Germinal center (tissue), 1 donor: ENCODE data around the gene FAM177A1.
"Not testable (repeated sequence)": the region's sequence is repeated elsewhere in the genome, so short reads cannot be mapped to it uniquely, and the experiment has no call there.

Experiments
- DNase-seq: peaks from one replicate; pipeline ENCODE4 v3.0.0; 2012; ENCODE audit warnings: mixed read lengths, low spot score

Gene FAM177A1

DNA sequence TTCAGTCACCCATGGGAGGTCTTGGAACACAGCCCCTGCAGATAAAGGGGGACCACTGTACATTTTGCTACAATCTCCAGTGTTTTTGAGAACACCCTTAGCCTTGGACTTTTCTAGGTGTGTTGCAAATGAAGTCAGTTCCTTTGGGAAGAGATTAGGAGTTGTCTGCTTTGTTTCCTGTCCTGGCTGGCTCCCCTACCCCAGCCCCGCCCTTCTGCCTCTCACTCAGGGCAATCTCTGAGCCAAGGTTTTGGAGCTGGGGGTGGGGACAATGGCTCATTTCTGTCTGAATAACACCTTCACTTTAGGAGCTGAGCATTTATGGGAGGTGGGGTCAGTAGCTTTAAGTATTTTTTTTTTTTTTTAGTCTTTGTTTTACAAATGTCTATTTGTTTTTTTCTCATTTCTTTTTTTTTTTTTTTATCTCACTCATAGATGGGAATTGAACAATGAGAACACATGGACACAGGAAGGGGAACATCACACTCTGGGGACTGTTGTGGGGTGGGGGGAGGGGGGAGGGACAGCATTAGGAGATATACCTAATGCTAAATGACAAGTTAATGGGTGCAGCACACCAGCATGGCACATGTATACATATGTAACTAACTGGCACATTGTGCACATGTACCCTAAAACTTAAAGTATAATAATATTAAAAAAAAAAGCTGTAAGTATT is 15.2 kb downstream of the FAM177A1 start:
- DNase-seq, result not testable (repeated sequence)

- not testable (repeated sequence) for DNase-seq
These were observed 19.7 kb downstream of the FAM177A1 start for GRCh38 chr14:35065731-35066130.

- no peak for DNase-seq
These were observed 22.4 kb downstream of the FAM177A1 start for GRCh38 chr14:35068238-35069012.

DNA sequence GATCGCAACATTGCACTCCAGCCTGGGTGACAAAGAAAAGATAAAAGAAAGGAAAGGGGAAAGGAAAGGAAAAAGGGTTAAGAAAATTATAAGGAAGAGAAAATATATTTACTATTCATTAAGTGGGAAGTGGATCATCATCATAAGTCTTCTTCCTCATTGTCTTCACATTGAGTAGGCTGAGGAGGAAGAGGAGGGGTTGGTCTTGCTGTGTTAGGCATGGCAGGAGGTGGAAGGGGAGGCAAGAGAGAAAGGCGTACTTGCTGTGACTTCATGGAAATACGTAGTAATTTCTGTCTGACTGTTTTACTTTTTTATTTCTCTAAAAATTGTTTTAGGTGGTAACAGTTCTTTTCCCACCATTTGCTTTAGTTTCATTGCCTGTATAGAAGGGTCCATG is 26.2 kb downstream of the FAM177A1 start:
- DNase-seq, result no peak

GRCh38 chr14:35073486-35073885 is 27.4 kb downstream of the FAM177A1 start:
- DNase-seq, result no peak

- no peak for DNase-seq
These were observed 32.0 kb downstream of the FAM177A1 start for GRCh38 chr14:35078082-35078481.

GRCh38 chr14:35079742-35080141 is 33.7 kb downstream of the FAM177A1 start:
- DNase-seq, result no peak

DNA sequence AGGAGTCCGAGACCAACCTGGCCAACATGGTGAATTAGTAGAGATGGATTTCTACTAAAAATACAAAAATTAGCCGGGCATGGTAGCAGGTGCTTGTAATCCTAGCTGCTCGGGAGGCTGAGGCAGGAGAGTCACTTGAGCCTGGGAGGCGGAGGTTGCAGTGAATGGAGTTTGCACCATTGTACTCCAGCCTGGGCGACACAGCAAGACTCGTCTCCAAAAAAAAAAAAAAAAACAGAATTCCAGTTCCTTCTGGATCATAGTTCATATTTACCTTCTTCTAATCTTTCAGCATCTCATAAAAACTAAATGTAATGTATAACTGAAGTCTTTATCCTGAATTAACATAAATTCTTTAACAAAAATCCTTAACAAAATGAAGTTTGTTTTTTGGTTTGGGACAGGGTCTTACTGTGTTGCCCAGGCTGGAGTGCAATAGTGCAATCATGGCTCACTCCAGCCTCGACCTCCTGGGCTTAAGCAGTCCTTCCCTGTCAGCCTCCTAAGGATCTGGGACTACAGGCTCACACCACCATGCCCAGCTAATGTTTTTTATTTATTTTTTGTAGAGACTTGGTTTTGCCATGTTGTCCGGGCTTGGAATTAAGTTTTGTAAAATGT is 37.6 kb downstream of the FAM177A1 start:
- no peak for DNase-seq

- DNase-seq, result no peak
These were observed 39.4 kb downstream of the FAM177A1 start for GRCh38 chr14:35085441-35085840.

GRCh38 chr14:35088514-35088913 is 42.4 kb downstream of the FAM177A1 start:
- no peak for DNase-seq

GRCh38 chr14:35094645-35095044 is 48.6 kb downstream of the FAM177A1 start:
- DNase-seq, result not testable (repeated sequence)

DNA sequence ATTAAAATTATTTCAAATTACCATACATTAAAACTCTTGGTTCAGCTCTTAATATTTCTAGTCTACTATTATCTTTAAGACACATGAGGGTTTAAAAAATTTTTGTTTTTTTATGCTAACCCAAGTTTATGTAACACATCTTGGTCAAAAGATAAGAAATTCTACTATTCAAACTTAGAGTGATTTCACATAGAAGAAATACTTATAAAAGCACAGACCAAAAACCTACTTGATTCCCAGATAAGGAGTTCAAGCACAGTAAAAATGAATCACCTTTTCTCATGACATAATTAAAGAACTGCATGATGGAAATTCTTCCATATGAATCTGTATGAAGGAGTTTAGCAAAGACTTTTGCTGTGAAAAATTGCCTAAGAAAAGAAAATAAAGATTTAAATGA is 61.8 kb downstream of the FAM177A1 start:
- DNase-seq, result no peak

GRCh38 chr14:35112641-35113040 is 66.6 kb downstream of the FAM177A1 start:
- no peak for DNase-seq

DNA sequence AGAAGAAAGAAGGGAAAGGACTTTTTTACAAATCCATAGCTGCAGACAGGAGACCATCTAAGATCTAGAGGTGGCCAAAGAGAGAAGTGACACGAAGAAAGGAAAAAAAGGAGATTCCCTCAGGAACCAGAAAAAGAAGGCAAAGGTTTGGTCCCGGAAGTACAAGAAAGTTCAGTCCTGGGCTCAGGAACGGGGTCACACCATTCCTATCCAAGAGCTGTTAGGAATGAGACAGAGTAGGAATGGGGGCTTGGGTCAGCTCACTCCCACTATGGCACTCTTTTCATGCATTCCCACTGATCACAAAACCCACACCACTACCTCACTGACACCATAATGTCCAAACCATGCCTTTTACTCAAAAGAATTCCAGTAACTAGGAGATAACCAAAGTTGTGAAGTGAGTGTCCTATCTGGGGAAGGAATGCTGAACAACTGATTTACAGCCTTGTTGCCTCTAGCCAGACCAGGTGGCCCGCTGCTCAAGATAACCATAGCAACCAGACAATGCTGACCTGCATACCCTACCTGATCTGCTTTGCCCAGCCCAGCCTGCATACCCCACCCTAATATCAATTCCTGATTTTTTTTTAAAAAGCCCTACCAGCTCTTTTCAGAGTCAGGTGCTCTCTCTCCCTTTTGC is 67.4 kb downstream of the FAM177A1 start:
- no peak for DNase-seq

DNA sequence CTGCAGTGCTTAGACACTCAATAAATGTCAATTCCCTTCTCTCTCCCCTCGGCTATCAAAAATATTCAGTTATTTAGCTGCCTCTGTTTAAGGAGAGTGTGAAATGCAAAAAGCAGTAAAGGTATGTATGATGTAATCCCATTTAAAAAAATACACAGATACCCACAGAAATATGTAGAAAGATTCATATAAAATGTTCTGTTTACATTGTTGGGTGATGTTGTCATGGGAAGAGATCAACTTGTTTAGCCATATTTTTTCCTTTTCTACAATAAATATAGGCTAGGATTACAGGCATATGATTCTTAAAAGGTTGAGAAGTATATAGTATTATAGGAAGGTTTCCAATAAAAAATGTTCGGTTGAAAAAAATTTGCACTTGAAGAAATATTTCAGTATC is 68.0 kb downstream of the FAM177A1 start:
- no peak for DNase-seq

DNA sequence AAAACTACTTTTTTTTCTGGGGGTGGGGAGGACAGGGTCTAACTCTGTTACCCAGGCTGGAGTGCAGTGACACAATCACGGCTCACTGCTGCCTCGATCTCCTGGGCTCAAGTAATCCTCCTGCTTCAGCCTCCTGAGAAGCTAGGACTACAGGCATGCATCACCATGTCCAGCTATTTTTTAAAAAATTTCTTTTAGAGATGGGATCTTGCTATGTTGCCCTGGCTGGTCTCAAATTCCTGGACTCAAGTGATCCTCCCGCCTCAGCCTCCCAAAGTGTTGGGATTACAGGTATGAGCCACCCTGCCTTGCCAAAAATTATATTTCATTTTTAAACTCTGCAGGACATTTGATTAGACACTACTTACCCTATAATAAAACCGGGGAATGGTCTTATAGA is 70.2 kb downstream of the FAM177A1 start:
- no peak for DNase-seq

DNA sequence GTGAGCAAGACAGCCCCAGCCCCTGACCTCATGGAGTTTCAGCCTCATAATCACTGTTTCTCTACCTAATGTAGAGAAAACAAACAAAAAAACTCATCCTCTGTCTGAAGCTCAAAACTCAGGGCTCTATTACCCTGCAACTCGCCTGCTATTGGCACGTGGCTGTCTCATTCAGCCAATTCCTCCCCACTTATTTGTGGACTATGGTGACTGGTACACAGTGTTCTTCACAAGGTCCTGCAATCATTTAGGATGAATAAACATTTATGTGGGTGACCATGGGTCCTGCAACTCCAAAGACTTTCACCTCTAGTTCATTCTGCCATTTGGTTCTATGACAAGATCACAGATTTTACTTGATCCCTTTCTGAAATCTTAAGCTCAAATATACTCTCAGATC is 71.0 kb downstream of the FAM177A1 start:
- no peak for DNase-seq

- DNase-seq, result no peak
These were observed 75.2 kb downstream of the FAM177A1 start for GRCh38 chr14:35121026-35121886.

GRCh38 chr14:35121887-35122695 is 76.0 kb downstream of the FAM177A1 start, which contains the start of the genes PPP2R3C and PRORP:
PPP2R3C (minus strand) TSS chr14:35121990; CDS start chr14:35121959, 31 bp downstream.
PRORP (plus strand) TSS chr14:35122552; CDS start chr14:35123246, 694 bp downstream.
- DNase-seq, result peak; percentile 91

GRCh38 chr14:35122696-35123387 is 76.8 kb downstream of the FAM177A1 start:
- DNase-seq, result peak; percentile 6
